Gastroesophageal sphincter (tissue), 4 donors: ENCODE results near the gene UPK3B. TPM values are rescaled to one million over a fixed set of nuclear protein-coding genes. Genes with fewer than 3 reads are reported as not detected.
"Not testable (repeated sequence)": the region's sequence is repeated elsewhere in the genome, so short reads cannot be mapped to it uniquely, and the experiment has no call there.

Experiments
- ATAC-seq: fragments of 150-250 bp; one replicate; pipeline ENCODE4 v1.9.1; 2016; ENCODE audit warnings: mild to moderate bottlenecking, moderate library complexity
- H3K27ac ChIP-seq, 4 donors: fragments of 200-600 bp; sonication (generic) in 3 of 4; 1 replicate in 3 of 4; 2 replicates in 1 of 4; pipeline ENCODE4 v1.5.1; 2016 to 2019
- H3K27me3 ChIP-seq: fragments of 200-600 bp; sonication (generic); one replicate; pipeline ENCODE4 v1.5.1; 2019
- H3K36me3 ChIP-seq, 2 donors: fragments of 200-600 bp; sonication (generic); one replicate each; pipeline ENCODE4 v1.5.1; 2019; ENCODE audit warnings: control low read depth in 1 of 2
- H3K4me1 ChIP-seq, 3 donors: fragments of 200-600 bp; sonication (generic); 1 replicate in 2 of 3; 2 replicates in 1 of 3; pipeline ENCODE4 v1.5.1; 2016 to 2019; ENCODE audit warnings: control low read depth in 2 of 3
- H3K4me3 ChIP-seq, 2 donors: fragments of 200-600 bp; sonication (generic); one replicate each; pipeline ENCODE4 v1.5.1; 2019; ENCODE audit warnings: mild to moderate bottlenecking in 1 of 2, moderate library complexity in 1 of 2
- H3K9me3 ChIP-seq, 3 donors: fragments of 200-600 bp; sonication (generic); one replicate each; pipeline ENCODE4 v1.5.1; 2017 to 2019; ENCODE audit warnings: control low read depth in 2 of 3
- CTCF ChIP-seq, 4 experiments: fragments of 200-600 bp in 2 of 4; fragments of 450-650 bp in 2 of 4; sonication (generic) in 1 of 4; IDR thresholded peaks; one replicate each; pipeline ENCODE4 v1.5.1; 2017 to 2019; ENCODE audit warnings: antibody characterized with exemption in 4 of 4, mild to moderate bottlenecking in 2 of 4, moderate library complexity in 2 of 4
- POLR2A ChIP-seq, 2 donors: fragments of 450-650 bp; IDR thresholded peaks; one replicate each; pipeline ENCODE4 v1.6.1; 2017; ENCODE audit warnings: antibody characterized with exemption in 2 of 2, mild to moderate bottlenecking in 2 of 2, moderate library complexity in 1 of 2
- POLR2AphosphoS5 ChIP-seq: sonication (generic); formaldehyde crosslinking; IDR thresholded peaks from one replicate; pipeline ENCODE4 v1.6.1; 2017; ENCODE audit warnings: antibody characterized with exemption
- WGBS, 2 donors: methylation state at CpG; one replicate each; pipeline ENCODE4 v1.1.5; 2018; ENCODE audit warnings: low coverage in 1 of 2; 5-methylcytosine and 5-hydroxymethylcytosine counted together
- small RNA-seq, 4 donors: library from RNA; depleted of rRNA; stranded (forward); fragments of <200 nt; gene quantifications; one replicate each; pipeline ENCODE3, GENCODE V24; 2016
- total RNA-seq, 4 donors: library from RNA; depleted of rRNA; stranded (reverse); fragments of >200 nt; gene quantifications; one replicate each; pipeline ENCODE4 v1.1.0, GENCODE V29; 2016

The UPK3B gene
- total RNA-seq, 4 donors from 2014 or later: 0.40 to 0.81 TPM; not detected in 2

DNA sequence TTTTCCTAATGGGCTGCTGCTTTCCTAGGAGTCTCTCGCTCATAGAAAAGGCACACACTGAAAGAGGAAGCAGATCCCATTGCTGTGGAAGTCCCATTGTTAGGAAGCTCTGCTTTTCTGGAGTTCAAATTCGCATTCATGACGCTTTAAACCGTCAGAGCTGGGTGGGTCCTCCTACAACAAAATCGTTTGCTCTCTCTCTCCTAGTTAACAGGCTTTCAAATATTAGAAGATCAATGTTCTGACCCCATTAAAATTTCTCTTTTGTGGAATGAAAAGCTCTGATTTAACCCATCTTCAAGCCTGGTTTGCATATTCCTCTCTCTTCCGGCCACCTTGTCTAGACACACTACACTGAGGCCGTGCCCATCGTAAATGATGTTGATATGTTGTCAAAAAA is 32.8 kb downstream of the UPK3B start, which contains the start of gene SPDYE16:
Gene SPDYE16 (minus strand): TSS at position 101 of the 400 bp plus-strand sequence. CDS start 1,838 bp downstream, outside the sequence.
- no CpG with 5 or more reads among the region's 8 CpGs for WGBS, 2 donors
- H3K27me3 ChIP-seq, H3K4me3 ChIP-seq, ATAC-seq, H3K4me1 ChIP-seq, H3K36me3 ChIP-seq, H3K27ac ChIP-seq, H3K9me3 ChIP-seq: not testable (repeated sequence)

GRCh38 chr7:76549025-76549854 is 38.9 kb downstream of the UPK3B start:
- Histone ChIP-seq H3K27ac (peak overlapping the region; percentile 91 to 98 (median 96)), H3K4me1 (peaks cover 0 to 13% (median 0%) of the 10 kb centered on the region in 3 donors), H3K4me3 (peak overlapping the region; percentile 75 to 97)
- 1% methylated on average over 10 of the region's 71 CpGs; no CpG with 5 or more reads in 1 of the 2 donors for WGBS, 2 donors
- H3K27me3 ChIP-seq, H3K9me3 ChIP-seq, H3K36me3 ChIP-seq: not testable (repeated sequence)
- TF ChIP-seq CTCF (IDR thresholded peaks at IDR 0.05): peak in 2 of 4 experiments; percentile 31 to 39
- peak; percentile 73 to 76 for TF ChIP-seq POLR2A (IDR thresholded peaks at IDR 0.05)
- TF ChIP-seq POLR2AphosphoS5: peak; percentile 89
- ATAC-seq: peak; percentile 100

- ATAC-seq, H3K36me3 ChIP-seq: not testable (repeated sequence)
- 0% methylated on average over 5 to 11 of the region's 19 CpGs for WGBS, 2 donors
Observed at GRCh38 chr7:76549855-76550248, 39.5 kb downstream of the UPK3B start.

GRCh38 chr7:76551992-76552391 is 41.6 kb downstream of the UPK3B start:
- H3K4me3 ChIP-seq, H3K9me3 ChIP-seq, ATAC-seq, H3K36me3 ChIP-seq, H3K27me3 ChIP-seq, H3K27ac ChIP-seq: not testable (repeated sequence)
- peaks cover 0 to 13% (median 0%) of the 10 kb centered on the region in 3 donors for H3K4me1 ChIP-seq
- WGBS, 2 donors: 90 to 92% methylated on average over 2 to 6 of the region's 6 CpGs

More at GRCh38 chr7:76549855-76550248, 39.5 kb downstream of the UPK3B start:
- not testable (repeated sequence) for H3K9me3 ChIP-seq, H3K27me3 ChIP-seq
- H3K4me3 ChIP-seq: peak overlapping the region; percentile 75 to 97
- peaks cover 0 to 13% (median 0%) of the 10 kb centered on the region in 3 donors for H3K4me1 ChIP-seq
- H3K27ac ChIP-seq: peak overlapping the region; percentile 91 to 98 (median 96)

DNA sequence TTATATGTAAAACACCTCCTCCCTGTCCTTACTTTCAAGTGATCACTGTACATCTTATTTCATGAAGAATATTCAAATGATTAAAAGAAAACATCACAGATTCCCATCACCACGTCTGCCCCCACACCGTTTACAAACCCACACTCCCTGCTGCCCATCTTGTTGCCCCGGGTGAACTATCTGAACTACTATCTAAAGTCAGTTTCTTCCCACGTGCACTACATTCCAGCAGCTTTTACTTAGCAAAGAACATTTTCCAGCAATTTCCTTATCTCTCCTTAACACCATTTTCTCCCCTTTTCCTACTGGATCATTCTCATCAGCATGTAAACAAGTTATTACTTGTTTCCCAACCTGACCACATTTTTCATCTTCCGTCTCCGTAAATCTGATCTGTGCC is 49.3 kb downstream of the UPK3B start:
- not testable (repeated sequence) for ATAC-seq, H3K36me3 ChIP-seq, H3K9me3 ChIP-seq, H3K27ac ChIP-seq, H3K4me1 ChIP-seq, H3K4me3 ChIP-seq, H3K27me3 ChIP-seq
- 40 to 50% methylated on average over 1 to 5 of the region's 6 CpGs for WGBS, 2 donors

DNA sequence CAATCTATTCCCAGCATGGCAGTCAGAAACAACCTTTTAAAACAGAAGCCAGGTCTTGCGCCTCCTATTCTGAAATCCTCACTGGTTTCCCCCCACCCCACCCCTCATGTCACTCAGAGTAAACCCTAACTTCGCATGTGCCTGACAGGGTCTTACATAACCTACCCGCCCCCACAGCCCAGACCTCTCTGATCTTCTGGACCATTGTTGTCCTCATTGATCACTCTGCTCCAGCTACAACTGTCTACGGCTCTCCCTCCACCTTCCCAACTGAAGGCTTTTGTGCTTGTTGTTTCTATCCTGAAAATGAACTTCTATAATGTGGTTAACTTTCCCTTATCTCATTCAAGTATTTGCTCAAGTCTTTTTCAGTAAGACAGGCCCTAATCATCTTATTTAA is 49.8 kb downstream of the UPK3B start:
- H3K4me1 ChIP-seq: not testable (repeated sequence)

DNA sequence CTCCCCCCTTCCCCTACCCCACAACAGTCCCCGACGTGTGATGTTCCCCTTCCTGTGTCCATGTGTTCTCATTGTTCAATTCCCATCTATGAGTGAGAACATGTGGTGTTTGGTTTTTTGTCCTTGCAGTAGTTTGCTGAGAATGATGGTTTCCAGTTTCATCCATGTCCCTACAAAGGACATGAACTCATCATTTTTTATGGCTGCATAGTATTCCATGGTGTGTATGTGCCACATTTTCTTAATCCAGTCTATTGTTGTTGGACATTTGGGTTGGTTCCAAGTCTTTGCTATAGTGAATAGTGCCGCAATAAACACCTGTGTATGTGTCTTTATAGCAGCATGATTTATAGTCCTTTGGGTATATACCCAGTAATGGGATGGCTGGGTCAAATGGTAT is 51.0 kb downstream of the UPK3B start:
- not testable (repeated sequence) for H3K36me3 ChIP-seq, H3K27ac ChIP-seq, H3K27me3 ChIP-seq, H3K4me3 ChIP-seq, ATAC-seq, H3K9me3 ChIP-seq, H3K4me1 ChIP-seq
- WGBS, 2 donors: 100% methylated on average over 1 of the region's 3 CpGs; no CpG with 5 or more reads in 1 of the 2 donors

More for the DNA sequence above, 49.8 kb downstream of the UPK3B start:
- not testable (repeated sequence) for H3K27me3 ChIP-seq, H3K27ac ChIP-seq, H3K9me3 ChIP-seq, ATAC-seq, H3K4me3 ChIP-seq, H3K36me3 ChIP-seq
- 80 to 100% methylated on average over 1 of the region's 4 CpGs for WGBS, 2 donors

- H3K4me1 ChIP-seq, H3K27ac ChIP-seq, ATAC-seq, H3K27me3 ChIP-seq, H3K4me3 ChIP-seq, H3K36me3 ChIP-seq, H3K9me3 ChIP-seq: not testable (repeated sequence)
- 90 to 100% methylated on average over 1 to 2 of the region's 3 CpGs for WGBS, 2 donors
Observed at GRCh38 chr7:76565001-76565400, 54.6 kb downstream of the UPK3B start.

Small RNA genes lying within 50 kb of the gene (small RNA-seq; reads per million reads assigned to genes)
- 0 reads per million in 4 donors for gene RF00019

Other genes starting within 250 kb of the UPK3B start
- 1,000 to 10,000 TPM in 2 of 4 donors, 100 to 1,000 TPM in 2; 880 to 2,548 (median 1,000) TPM for gene HSPB1, start 207.9 kb upstream of the UPK3B start, total RNA-seq
- gene YWHAG, start 151.6 kb upstream of the UPK3B start, total RNA-seq: 10 to 100 TPM; 49.8 to 86.2 (median 70.3) TPM
- 1 to 10 TPM in 2 of 4 donors, under 1 TPM in 1, not detected in 1; 0.47 to 1.4 (median 1.1) TPM for gene SSC4D, start 100.9 kb upstream of the UPK3B start, total RNA-seq
- 1 to 10 TPM in 1 of 4 donors, under 1 TPM in 3; 0.20 to 4.7 (median 0.31) TPM for gene ZP3, start 85.6 kb upstream of the UPK3B start, total RNA-seq
- gene DTX2, start 48.8 kb upstream of the UPK3B start, total RNA-seq: 10 to 100 TPM; 15.4 to 28.6 (median 24.8) TPM
- 1 to 10 TPM in 1 of 4 donors, under 1 TPM in 2, not detected in 1; 0.42 to 3.7 (median 0.94) TPM for gene SPDYE16, start 32.7 kb downstream of the UPK3B start, total RNA-seq
- gene POMZP3, start 116.7 kb downstream of the UPK3B start, total RNA-seq: 1 to 10 TPM; 3.5 to 8.6 (median 7.2) TPM